RWPE1 (cell line): ENCODE measurements around the gene MMP24OS.
A peak's percentile ranks its signal among the peaks of the same experiment; 100 is the strongest.

Experiments used
- CTCF ChIA-PET: fragments of 350-600 bp; sonication (Branson Sonifier 250); formaldehyde crosslinking; extraction: SDS; loops from one replicate; lab custom pipeline; 2021; lab: Yijun Ruan, JAX
- POLR2A ChIA-PET: fragments of 400-600 bp; formaldehyde crosslinking; extraction: SDS; loops from one replicate; lab custom pipeline; 2020; ENCODE audit warnings: antibody characterized with exemption; ENCODE audit not compliant: low non-redundant PET; lab: Yijun Ruan, JAX
- DNase-seq: peaks from one replicate; pipeline ENCODE4 v3.0.0; 2012; ENCODE audit warnings: low spot score
- H3K27ac ChIP-seq: fragments of 450-650 bp; 2 replicates; pipeline ENCODE4 v1.5.1; 2017
- CTCF ChIP-seq: fragments of 450-650 bp; conservative IDR thresholded peaks from 2 replicates; pipeline ENCODE4 v1.5.1; 2017; ENCODE audit warnings: low read depth, mild to moderate bottlenecking

The MMP24OS gene

GRCh38 chr20:35303382-35303734, 25.4 kb upstream of the MMP24OS start:
- POLR2A ChIA-PET: interaction anchor here (0.8 kb wide), 1 partner anchor 19 kb away, joined by 3 read pairs; the partner anchor contains the start of gene EIF6
- CTCF ChIA-PET: interaction anchor here (0.6 to 5.3 kb wide), 36 partner anchors 9 to 1654 kb away, joined by 3 to 52 read pairs (median 5); partner anchors contain the start of genes CEP250, EIF6, FAM83C and GDF5
- no peak for TF ChIP-seq CTCF
- peak overlapping the region; percentile 100 for H3K27ac ChIP-seq
- no peak for DNase-seq

- no peak for TF ChIP-seq CTCF
- CTCF ChIA-PET: interaction anchor here (0.6 to 5.3 kb wide), 23 partner anchors 11 to 239 kb away, joined by 3 to 52 read pairs (median 6); partner anchors contain the start of genes CEP250, EIF6, FAM83C and GDF5
- peak overlapping the region; percentile 100 for H3K27ac ChIP-seq
- POLR2A ChIA-PET: interaction anchor here (0.6 to 0.8 kb wide), 2 partner anchors 18 to 123 kb away, joined by 3 read pairs; partner anchors contain the start of gene EIF6
- peak; percentile 51 for DNase-seq
Measured at GRCh38 chr20:35302421-35303335, 24.8 kb upstream of the MMP24OS start.

DNA sequence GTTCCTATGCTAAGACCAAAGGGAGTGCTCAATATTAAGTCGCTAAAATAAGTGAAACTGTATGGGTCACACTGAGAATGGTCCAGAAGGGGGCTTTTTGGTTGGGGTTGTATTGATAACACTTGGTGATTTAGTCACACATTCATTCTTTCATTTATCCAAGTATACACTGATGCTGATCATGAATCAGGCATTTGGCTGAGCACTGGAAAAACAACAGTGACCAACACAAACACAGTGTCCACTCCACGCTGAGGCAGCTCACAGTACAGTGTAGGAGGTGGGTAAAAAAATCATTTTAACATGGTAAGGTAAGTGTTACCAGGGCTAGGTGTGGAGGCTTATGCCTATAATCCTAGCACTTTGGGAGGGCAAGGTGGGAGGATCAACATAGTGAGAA, 23.5 kb upstream of the MMP24OS start:
- no peak overlapping the region for H3K27ac ChIP-seq
- no peak for TF ChIP-seq CTCF
- no peak for DNase-seq
- ChIA-PET POLR2A (no interaction called here), CTCF (interaction anchor here (1.1 to 5.3 kb wide), 5 partner anchors 28 to 156 kb away, joined by 3 to 52 read pairs (median 7); no protein-coding TSS in a partner anchor)

- POLR2A ChIA-PET: no interaction called here
- no peak for DNase-seq
- no peak for TF ChIP-seq CTCF
- H3K27ac ChIP-seq: peak overlapping the region; percentile 20; the same call in 1 of the 2 replicates
- CTCF ChIA-PET: interaction anchor here (1.5 kb wide), 1 partner anchor 29 kb away, joined by 5 read pairs; no protein-coding TSS in a partner anchor
Measured at GRCh38 chr20:35300469-35301262, 22.7 kb upstream of the MMP24OS start.

- no peak for DNase-seq
- H3K27ac ChIP-seq: peak overlapping the region; percentile 12
- no peak for TF ChIP-seq CTCF
- CTCF ChIA-PET: interaction anchor here (0.6 to 1.5 kb wide), 3 partner anchors 9 to 40 kb away, joined by 3 to 5 read pairs (median 3); no protein-coding TSS in a partner anchor
- POLR2A ChIA-PET: no interaction called here
Measured at GRCh38 chr20:35299780-35300179, 21.9 kb upstream of the MMP24OS start.

DNA sequence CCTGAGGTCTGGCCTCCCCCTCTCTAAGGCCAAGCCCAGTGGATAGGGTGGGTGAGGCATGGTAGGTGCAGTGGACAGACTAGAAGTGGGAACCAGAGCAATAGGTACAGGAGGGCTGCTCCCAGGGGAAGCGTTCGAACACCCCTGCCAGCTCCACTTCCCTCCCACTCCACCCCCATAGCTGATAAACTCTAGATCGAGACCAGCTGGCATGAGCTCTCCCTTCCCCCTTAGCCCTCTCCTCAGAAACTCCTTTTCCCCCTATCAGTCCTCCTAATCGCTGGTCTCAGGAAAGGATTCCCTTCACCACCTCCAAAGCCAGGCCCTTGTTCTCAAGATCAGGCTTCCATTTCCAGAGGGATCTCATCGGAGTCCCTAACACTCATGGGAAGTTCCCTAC, 20.3 kb upstream of the MMP24OS start:
- ChIA-PET CTCF (interaction anchor here (0.6 to 1.1 kb wide), 3 partner anchors 142 to 153 kb away, joined by 3 read pairs; no protein-coding TSS in a partner anchor), POLR2A (no interaction called here)
- TF ChIP-seq CTCF: no peak
- no peak for DNase-seq
- H3K27ac ChIP-seq: no peak overlapping the region
